ENCODE results near the gene KCNC3. TPM values are rescaled to one million over a fixed set of nuclear protein-coding genes. Genes with fewer than 3 reads are reported as not detected.
"Not testable (repeated sequence)": the region's sequence is repeated elsewhere in the genome, so short reads cannot be mapped to it uniquely, and the experiment has no call there.

KCNC3 gene
- total RNA-seq, 2 experiments from 2014 or later, result 0.39 to 0.47 TPM

GRCh38 chr19:50362656-50363424 is 33.7 kb upstream of the KCNC3 start:
- ChIA-PET POLR2A (no interaction called here), CTCF (interaction anchor here (0.6 to 1.9 kb wide), 2 partner anchors 98 to 457 kb away, joined by 3 to 7 read pairs; no protein-coding TSS in a partner anchor)
- DNase-seq (no peak), ATAC-seq (no peak)
- no peaks in the 10 kb centered on the region for H3K27me3 Mint-ChIP-seq (ENCODE audit: low read depth)
- H3K27ac Mint-ChIP-seq, result peak overlapping the region; percentile 72
- H3K4me3 Mint-ChIP-seq, result no peak overlapping the region
- H3K4me1 Mint-ChIP-seq (ENCODE audit: low read depth), result peaks cover 75% of the 10 kb centered on the region
- peaks cover 12% of the 10 kb centered on the region for H3K36me3 Mint-ChIP-seq (ENCODE audit: low read depth)
- no peaks in the 10 kb centered on the region for H3K9me3 Mint-ChIP-seq (ENCODE audit: insufficient read depth)

- Mint-ChIP-seq H3K4me3 (no peak overlapping the region), H3K27ac (no peak overlapping the region), H3K9me3 (ENCODE audit: insufficient read depth) (no peaks in the 10 kb centered on the region), H3K4me1 (ENCODE audit: low read depth) (peaks cover 78% of the 10 kb centered on the region), H3K27me3 (ENCODE audit: low read depth) (no peaks in the 10 kb centered on the region), H3K36me3 (ENCODE audit: low read depth) (peaks cover 12% of the 10 kb centered on the region)
- DNase-seq, result no peak
- ChIA-PET POLR2A (no interaction called here), CTCF (interaction anchor here (1.2 to 1.9 kb wide), 2 partner anchors 14 to 99 kb away, joined by 5 to 7 read pairs; partner anchors contain the start of gene NR1H2)
- ATAC-seq, result no peak
These were observed 32.8 kb upstream of the KCNC3 start for GRCh38 chr19:50362030-50362412.

GRCh38 chr19:50361290-50362029 is 32.3 kb upstream of the KCNC3 start:
- no peaks in the 10 kb centered on the region for H3K27me3 Mint-ChIP-seq (ENCODE audit: low read depth)
- no peak overlapping the region for H3K4me3 Mint-ChIP-seq
- ATAC-seq, result no peak
- H3K4me1 Mint-ChIP-seq (ENCODE audit: low read depth), result peaks cover 80% of the 10 kb centered on the region
- ChIA-PET POLR2A (interaction anchor here (0.5 kb wide), 1 partner anchor 147 kb away, joined by 3 read pairs; no protein-coding TSS in a partner anchor), CTCF (interaction anchor here (0.9 to 1.9 kb wide), 4 partner anchors 14 to 195 kb away, joined by 3 to 7 read pairs (median 6); partner anchors contain the start of gene NR1H2)
- peaks cover 12% of the 10 kb centered on the region for H3K36me3 Mint-ChIP-seq (ENCODE audit: low read depth)
- no peak for DNase-seq
- H3K9me3 Mint-ChIP-seq (ENCODE audit: insufficient read depth), result no peaks in the 10 kb centered on the region
- H3K27ac Mint-ChIP-seq, result no peak overlapping the region

- Mint-ChIP-seq H3K36me3 (ENCODE audit: low read depth) (peaks cover 12% of the 10 kb centered on the region), H3K27me3 (ENCODE audit: low read depth) (peaks cover 2% of the 10 kb centered on the region), H3K9me3 (ENCODE audit: insufficient read depth) (no peaks in the 10 kb centered on the region), H3K4me3 (peak overlapping the region; percentile 5), H3K27ac (peak overlapping the region; percentile 95), H3K4me1 (ENCODE audit: low read depth) (peaks cover 64% of the 10 kb centered on the region)
- POLR2A ChIA-PET, result interaction anchor here (1.6 kb wide), 1 partner anchor 12 kb away, joined by 4 read pairs; no protein-coding TSS in a partner anchor
- no peak for ATAC-seq
- DNase-seq, result no peak
- CTCF ChIA-PET, result interaction anchor here (0.8 kb wide), 1 partner anchor 9 kb away, joined by 3 read pairs; no protein-coding TSS in a partner anchor
These were observed 30.2 kb upstream of the KCNC3 start for GRCh38 chr19:50359328-50359818.

- peak overlapping the region; percentile 86 for H3K4me3 Mint-ChIP-seq
- peaks cover 2% of the 10 kb centered on the region for H3K27me3 Mint-ChIP-seq (ENCODE audit: low read depth)
- peak overlapping the region; percentile 95 for H3K27ac Mint-ChIP-seq
- peaks cover 58% of the 10 kb centered on the region for H3K4me1 Mint-ChIP-seq (ENCODE audit: low read depth)
- peak; percentile 77 for DNase-seq
- no peaks in the 10 kb centered on the region for H3K9me3 Mint-ChIP-seq (ENCODE audit: insufficient read depth)
- peaks cover 12% of the 10 kb centered on the region for H3K36me3 Mint-ChIP-seq (ENCODE audit: low read depth)
- CTCF ChIA-PET, result interaction anchor here (1.0 to 2.3 kb wide), 10 partner anchors 8 to 197 kb away, joined by 3 to 27 read pairs (median 10); partner anchors contain the start of genes NR1H2 and POLD1
- ATAC-seq, result peak; percentile 40
- POLR2A ChIA-PET, result interaction anchor here (1.6 to 1.7 kb wide), 2 partner anchors 11 to 27 kb away, joined by 4 read pairs; no protein-coding TSS in a partner anchor
These were observed 29.5 kb upstream of the KCNC3 start for GRCh38 chr19:50358483-50359327.

GRCh38 chr19:50357178-50358100 is 28.3 kb upstream of the KCNC3 start:
- Mint-ChIP-seq H3K36me3 (ENCODE audit: low read depth) (peaks cover 12% of the 10 kb centered on the region), H3K4me1 (ENCODE audit: low read depth) (peaks cover 47% of the 10 kb centered on the region), H3K9me3 (ENCODE audit: insufficient read depth) (no peaks in the 10 kb centered on the region), H3K27me3 (ENCODE audit: low read depth) (peaks cover 4% of the 10 kb centered on the region), H3K4me3 (peak overlapping the region; percentile 86), H3K27ac (peak overlapping the region; percentile 95)
- POLR2A ChIA-PET, result interaction anchor here (0.6 to 1.7 kb wide), 5 partner anchors 19 to 1707 kb away, joined by 3 to 7 read pairs (median 4); partner anchors contain the start of genes NR1H2 and POLD1
- CTCF ChIA-PET, result interaction anchor here (0.6 to 2.3 kb wide), 34 partner anchors 8 to 746 kb away, joined by 3 to 27 read pairs (median 4); partner anchors contain the start of genes KCNC3, NR1H2 and POLD1
- ATAC-seq, result peak; percentile 86
- peak; percentile 89 for DNase-seq

GRCh38 chr19:50356691-50357177 is 27.6 kb upstream of the KCNC3 start:
- peaks cover 42% of the 10 kb centered on the region for H3K4me1 Mint-ChIP-seq (ENCODE audit: low read depth)
- no peak overlapping the region for H3K4me3 Mint-ChIP-seq
- no peak for DNase-seq
- ChIA-PET POLR2A (interaction anchor here (1.0 to 1.7 kb wide), 3 partner anchors 25 to 122 kb away, joined by 4 to 7 read pairs (median 5); partner anchors contain the start of gene POLD1), CTCF (interaction anchor here (0.7 to 2.3 kb wide), 25 partner anchors 9 to 199 kb away, joined by 3 to 27 read pairs (median 6); partner anchors contain the start of genes KCNC3, NR1H2 and POLD1)
- peaks cover 5% of the 10 kb centered on the region for H3K27me3 Mint-ChIP-seq (ENCODE audit: low read depth)
- H3K9me3 Mint-ChIP-seq (ENCODE audit: insufficient read depth), result no peaks in the 10 kb centered on the region
- no peak for ATAC-seq
- peak overlapping the region; percentile 95 for H3K27ac Mint-ChIP-seq
- H3K36me3 Mint-ChIP-seq (ENCODE audit: low read depth), result peaks cover 12% of the 10 kb centered on the region

GRCh38 chr19:50353487-50353880 is 24.3 kb upstream of the KCNC3 start:
- POLR2A ChIA-PET; H3K4me3 Mint-ChIP-seq; ATAC-seq; H3K9me3 Mint-ChIP-seq (ENCODE audit: insufficient read depth); H3K36me3 Mint-ChIP-seq (ENCODE audit: low read depth); DNase-seq; H3K27ac Mint-ChIP-seq; H3K27me3 Mint-ChIP-seq (ENCODE audit: low read depth): not testable (repeated sequence)
- peaks cover 13% of the 10 kb centered on the region for H3K4me1 Mint-ChIP-seq (ENCODE audit: low read depth)
- CTCF ChIA-PET, result interaction anchor here (0.7 kb wide), 1 partner anchor 20 kb away, joined by 3 read pairs; no protein-coding TSS in a partner anchor

GRCh38 chr19:50352242-50352641 is 23.1 kb upstream of the KCNC3 start:
- CTCF ChIA-PET, result interaction anchor here (0.6 kb wide), 1 partner anchor 17 kb away, joined by 3 read pairs; no protein-coding TSS in a partner anchor
- H3K27me3 Mint-ChIP-seq (ENCODE audit: low read depth), result peaks cover 5% of the 10 kb centered on the region

More at GRCh38 chr19:50352242-50352641, 23.1 kb upstream of the KCNC3 start:
- ATAC-seq (no peak), DNase-seq (no peak)
- POLR2A ChIA-PET, result no interaction called here
- no peaks in the 10 kb centered on the region for H3K36me3 Mint-ChIP-seq (ENCODE audit: low read depth)
- H3K4me1 Mint-ChIP-seq (ENCODE audit: low read depth), result peaks cover 10% of the 10 kb centered on the region
- no peak overlapping the region for H3K27ac Mint-ChIP-seq
- no peaks in the 10 kb centered on the region for H3K9me3 Mint-ChIP-seq (ENCODE audit: insufficient read depth)
- no peak overlapping the region for H3K4me3 Mint-ChIP-seq
